ENCODE measurements around the gene C19orf38.
A peak's percentile ranks its signal among the peaks of the same experiment; 100 is the strongest.

The C19orf38 gene

DNA sequence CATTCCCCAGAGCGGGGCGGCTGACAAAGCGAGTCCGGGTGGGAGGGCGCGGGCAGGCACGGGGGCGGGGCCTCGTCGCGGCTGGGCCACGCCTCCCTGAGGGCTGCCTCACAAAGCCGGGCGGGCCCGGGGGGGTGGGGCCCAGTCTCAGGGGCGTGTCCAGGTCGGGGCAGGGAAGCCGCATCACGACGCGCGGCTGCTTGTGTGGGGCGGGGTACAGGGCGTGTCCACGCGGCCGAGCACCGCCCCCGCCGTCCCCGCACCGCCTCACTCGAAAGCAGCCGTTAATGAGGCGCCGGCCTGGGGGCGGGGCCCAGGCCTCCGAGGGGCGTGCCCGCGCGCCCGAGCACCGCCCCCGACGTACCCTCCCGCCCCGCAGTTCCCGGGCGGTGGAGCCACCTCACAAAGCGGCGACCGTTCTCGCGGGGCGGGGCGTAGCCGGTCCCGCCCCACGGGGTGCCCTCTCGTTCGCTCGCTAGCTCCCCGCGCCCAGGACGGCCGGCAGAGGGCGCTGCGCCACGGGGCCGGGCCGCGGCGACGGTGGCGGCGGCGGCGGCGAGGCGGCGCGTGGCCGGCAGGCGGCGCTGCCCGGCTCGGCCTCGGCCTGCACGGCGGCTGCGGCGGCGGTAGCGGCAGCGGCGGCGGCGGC is 22.9 kb downstream of the C19orf38 start, which contains the start of gene CARM1:
Gene CARM1, plus strand, starts transcription at position 599 of the 649 bp plus-strand sequence. CDS start 150 bp downstream, outside the sequence.
- WGBS = under 1% methylated on average over 33 of the region's 99 CpGs
- H3K9ac ChIP-seq (ENCODE audit: low read length) = peak within 1 kb of the TSS; percentile 90
- H3K27ac ChIP-seq (ENCODE audit: low read length, poor library complexity, severe bottlenecking) = peak within 1 kb of the TSS; percentile 77
- H2BK120ac ChIP-seq (ENCODE audit: low read depth, low read length) = peak within 1 kb of the TSS; percentile 91
- H3K9me3 ChIP-seq (ENCODE audit: control insufficient read depth, low read length) = no peaks in the 10 kb centered on the region
- peak within 1 kb of the TSS; percentile 99 for H4K8ac ChIP-seq (ENCODE audit: low read length)
- peak within 1 kb of the TSS; percentile 86 to 97 for H3K4me3 ChIP-seq (ENCODE audit: insufficient read depth in 1 of 2, low read depth in 1 of 2, low read length in 2 of 2)
- no peaks in the 10 kb centered on the region for H3K27me3 ChIP-seq (ENCODE audit: control insufficient read depth in 1 of 2, insufficient read depth in 1 of 2, low read length in 2 of 2)
- H2AFZ ChIP-seq (ENCODE audit: low read depth, low read length) = peak within 1 kb of the TSS; percentile 90
- peaks cover 6% of the 10 kb centered on the region for H3K79me1 ChIP-seq (replicated peaks; ENCODE audit: low read length, poor library complexity, severe bottlenecking)
- DNase-seq = peak; percentile 96
- H3K4me1 ChIP-seq (ENCODE audit: control insufficient read depth, insufficient read depth, low read depth, low read length) = peaks cover 7% of the 10 kb centered on the region
- H3K18ac ChIP-seq (ENCODE audit: low read depth in 1 of 2, low read length in 2 of 2) = peak within 1 kb of the TSS; percentile 93 to 100
- H3K4me2 ChIP-seq (ENCODE audit: low read length, poor library complexity, severe bottlenecking) = peak within 1 kb of the TSS; percentile 95
- no peak within 1 kb of the TSS for H2AK5ac ChIP-seq (ENCODE audit: low read length, severe bottlenecking)
- peak within 1 kb of the TSS in 1 of 2 experiments; percentile 96 for H3K23ac ChIP-seq (ENCODE audit: low read length in 2 of 2)
- peak within 1 kb of the TSS in 1 of 2 experiments; percentile 100 for H3K14ac ChIP-seq (ENCODE audit: low read length in 2 of 2)
- H3K36me3 ChIP-seq (ENCODE audit: control insufficient read depth in 1 of 2, insufficient read depth in 2 of 2, low read depth in 1 of 2, low read length in 2 of 2) = no peaks in the 10 kb centered on the region
- peak within 1 kb of the TSS; percentile 89 for H2BK15ac ChIP-seq (ENCODE audit: low read depth, poor library complexity, severe bottlenecking)
- H4K91ac ChIP-seq (ENCODE audit: low read length) = peak within 1 kb of the TSS; percentile 90
- peak within 1 kb of the TSS; percentile 47 to 98 for H3K4ac ChIP-seq (ENCODE audit: low read depth in 1 of 2, low read length in 2 of 2)
- peak within 1 kb of the TSS; percentile 52 to 83 for H2BK12ac ChIP-seq (ENCODE audit: low read length in 2 of 2)
- peak within 1 kb of the TSS; percentile 80 for H2BK5ac ChIP-seq (ENCODE audit: low read depth, low read length, poor library complexity, severe bottlenecking)

- H3K27ac ChIP-seq (ENCODE audit: low read length, poor library complexity, severe bottlenecking) = peak overlapping the region; percentile 56
- H3K36me3 ChIP-seq (ENCODE audit: control insufficient read depth in 1 of 2, insufficient read depth in 2 of 2, low read depth in 1 of 2, low read length in 2 of 2) = peaks cover 0 to 4% of the 10 kb centered on the region in 2 experiments
- under 1% methylated on average over 58 of the region's 90 CpGs for WGBS
- peak overlapping the region; percentile 47 to 98 for H3K4ac ChIP-seq (ENCODE audit: low read depth in 1 of 2, low read length in 2 of 2)
- H3K9ac ChIP-seq (ENCODE audit: low read length) = peak overlapping the region; percentile 90
- H3K18ac ChIP-seq (ENCODE audit: low read depth in 1 of 2, low read length in 2 of 2) = peak overlapping the region; percentile 93 to 100
- H3K4me3 ChIP-seq (ENCODE audit: insufficient read depth in 1 of 2, low read depth in 1 of 2, low read length in 2 of 2) = peak overlapping the region; percentile 86 to 97
- H2AK5ac ChIP-seq (ENCODE audit: low read length, severe bottlenecking) = no peak overlapping the region
- H2BK5ac ChIP-seq (ENCODE audit: low read depth, low read length, poor library complexity, severe bottlenecking) = peak overlapping the region; percentile 80
- peak; percentile 41 for DNase-seq
- H3K79me1 ChIP-seq (replicated peaks; ENCODE audit: low read length, poor library complexity, severe bottlenecking) = peaks cover 11% of the 10 kb centered on the region
- H4K91ac ChIP-seq (ENCODE audit: low read length) = peak overlapping the region; percentile 67
- no peaks in the 10 kb centered on the region for H3K9me3 ChIP-seq (ENCODE audit: control insufficient read depth, low read length)
- peak overlapping the region; percentile 42 to 52 for H2BK12ac ChIP-seq (ENCODE audit: low read length in 2 of 2)
- peak overlapping the region; percentile 90 for H2AFZ ChIP-seq (ENCODE audit: low read depth, low read length)
- H2BK120ac ChIP-seq (ENCODE audit: low read depth, low read length) = peak overlapping the region; percentile 91
- H3K4me1 ChIP-seq (ENCODE audit: control insufficient read depth, insufficient read depth, low read depth, low read length) = peaks cover 9% of the 10 kb centered on the region
- H3K27me3 ChIP-seq (ENCODE audit: control insufficient read depth in 1 of 2, insufficient read depth in 1 of 2, low read length in 2 of 2) = no peaks in the 10 kb centered on the region
- H3K23ac ChIP-seq (ENCODE audit: low read length in 2 of 2) = peak overlapping the region in 1 of 2 experiments; percentile 96
- peak overlapping the region in 1 of 2 experiments; percentile 100 for H3K14ac ChIP-seq (ENCODE audit: low read length in 2 of 2)
- peak overlapping the region; percentile 89 for H2BK15ac ChIP-seq (ENCODE audit: low read depth, poor library complexity, severe bottlenecking)
- H3K4me2 ChIP-seq (ENCODE audit: low read length, poor library complexity, severe bottlenecking) = peak overlapping the region; percentile 92
- peak overlapping the region; percentile 93 for H4K8ac ChIP-seq (ENCODE audit: low read length)
Observed at GRCh38 chr19:10871711-10872545, 23.7 kb downstream of the C19orf38 start.

DNA sequence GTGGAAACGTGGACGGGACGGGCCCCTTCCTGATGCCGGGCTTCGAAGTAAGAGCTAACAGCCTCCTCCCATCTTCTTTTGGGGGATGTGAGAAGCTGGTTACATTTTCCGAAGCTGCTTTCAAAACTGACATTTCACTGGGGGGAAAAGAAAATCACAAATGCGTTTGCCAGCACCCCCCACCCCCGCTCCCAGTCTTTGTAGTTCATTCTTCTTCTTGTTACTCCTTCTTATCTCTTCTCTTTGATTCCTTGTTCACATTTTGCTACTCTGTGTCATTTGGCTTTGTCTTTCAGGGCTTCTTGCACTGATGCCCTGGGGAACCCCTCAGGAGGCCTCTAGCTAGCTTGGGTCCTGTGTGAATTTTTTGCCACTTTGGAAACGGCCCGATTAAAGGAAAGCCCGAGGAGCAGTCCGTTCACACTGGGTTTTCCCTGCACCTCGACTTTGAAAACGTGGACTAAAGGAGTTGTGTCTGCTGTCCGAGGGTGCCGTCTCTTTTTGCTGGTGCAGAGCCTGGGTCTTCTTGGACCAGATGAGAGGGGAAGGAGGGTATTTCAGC is 24.4 kb downstream of the C19orf38 start:
- Histone ChIP-seq H2BK5ac (ENCODE audit: low read depth, low read length, poor library complexity, severe bottlenecking) (no peak overlapping the region), H3K4me1 (ENCODE audit: control insufficient read depth, insufficient read depth, low read depth, low read length) (peaks cover 9% of the 10 kb centered on the region), H3K36me3 (ENCODE audit: control insufficient read depth in 1 of 2, insufficient read depth in 2 of 2, low read depth in 1 of 2, low read length in 2 of 2) (peaks cover 0 to 4% of the 10 kb centered on the region in 2 experiments), H3K23ac (ENCODE audit: low read length in 2 of 2) (no peak overlapping the region), H2AFZ (ENCODE audit: low read depth, low read length) (peak overlapping the region; percentile 10), H4K91ac (ENCODE audit: low read length) (no peak overlapping the region), H3K18ac (ENCODE audit: low read depth in 1 of 2, low read length in 2 of 2) (peak overlapping the region in 1 of 2 experiments; percentile 100), H3K4ac (ENCODE audit: low read depth in 1 of 2, low read length in 2 of 2) (peak overlapping the region in 1 of 2 experiments; percentile 98), H3K27me3 (ENCODE audit: control insufficient read depth in 1 of 2, insufficient read depth in 1 of 2, low read length in 2 of 2) (no peaks in the 10 kb centered on the region), H4K8ac (ENCODE audit: low read length) (peak overlapping the region; percentile 93), H2AK5ac (ENCODE audit: low read length, severe bottlenecking) (no peak overlapping the region), H3K9ac (ENCODE audit: low read length) (peak overlapping the region; percentile 90), H3K27ac (ENCODE audit: low read length, poor library complexity, severe bottlenecking) (peak overlapping the region; percentile 25), H2BK15ac (ENCODE audit: low read depth, poor library complexity, severe bottlenecking) (no peak overlapping the region), H3K4me3 (ENCODE audit: insufficient read depth in 1 of 2, low read depth in 1 of 2, low read length in 2 of 2) (peak overlapping the region; percentile 86 to 97), H3K79me1 (replicated peaks; ENCODE audit: low read length, poor library complexity, severe bottlenecking) (peaks cover 15% of the 10 kb centered on the region), H3K4me2 (ENCODE audit: low read length, poor library complexity, severe bottlenecking) (peak overlapping the region; percentile 92), H3K9me3 (ENCODE audit: control insufficient read depth, low read length) (no peaks in the 10 kb centered on the region), H2BK120ac (ENCODE audit: low read depth, low read length) (no peak overlapping the region), H2BK12ac (ENCODE audit: low read length in 2 of 2) (peak overlapping the region in 1 of 2 experiments; percentile 34), H3K14ac (ENCODE audit: low read length in 2 of 2) (peak overlapping the region in 1 of 2 experiments; percentile 100)
- 8% methylated on average over 13 of the region's 16 CpGs for WGBS
- DNase-seq = no peak

Data from mesenchymal stem cell (in vitro differentiated cells and primary cell).